ENCODE data around the gene C17orf107. TPM values are rescaled to one million over a fixed set of nuclear protein-coding genes. Genes with fewer than 3 reads are reported as not detected.

Gene C17orf107
- polyA plus RNA-seq, 1 of the 3 experiments (the other 2 are of a cell fraction), result 0.44 TPM

DNA sequence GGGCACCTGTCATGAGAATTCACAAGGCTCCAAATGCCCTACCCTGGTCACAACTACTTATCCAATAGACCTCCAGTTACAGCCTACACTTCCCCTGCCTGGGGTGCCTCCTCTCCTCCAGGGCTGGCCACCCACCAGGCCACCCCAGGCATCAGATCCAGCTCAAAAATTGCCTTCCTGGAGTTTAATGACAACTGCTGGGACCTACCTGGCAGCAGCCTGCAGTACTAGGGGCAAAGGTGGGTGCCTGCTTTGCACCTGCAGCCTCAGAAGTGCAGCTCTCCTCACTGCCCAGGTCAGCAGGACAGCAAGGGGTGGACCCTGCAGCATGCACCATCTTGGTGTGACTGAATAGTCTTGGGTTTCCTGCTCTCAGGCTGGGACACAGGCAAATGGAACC is 36.3 kb downstream of the C17orf107 start (continued):
- TF ChIP-seq REST (IDR thresholded peaks at IDR 0.05; ENCODE audit: low read depth, low read length) (no peak), TEAD4 (IDR thresholded peaks at IDR 0.05; ENCODE audit: borderline replicate concordance, insufficient read depth) (no peak), MXI1 (IDR thresholded peaks at IDR 0.05; ENCODE audit: low read depth, low read length) (no peak)

DNA sequence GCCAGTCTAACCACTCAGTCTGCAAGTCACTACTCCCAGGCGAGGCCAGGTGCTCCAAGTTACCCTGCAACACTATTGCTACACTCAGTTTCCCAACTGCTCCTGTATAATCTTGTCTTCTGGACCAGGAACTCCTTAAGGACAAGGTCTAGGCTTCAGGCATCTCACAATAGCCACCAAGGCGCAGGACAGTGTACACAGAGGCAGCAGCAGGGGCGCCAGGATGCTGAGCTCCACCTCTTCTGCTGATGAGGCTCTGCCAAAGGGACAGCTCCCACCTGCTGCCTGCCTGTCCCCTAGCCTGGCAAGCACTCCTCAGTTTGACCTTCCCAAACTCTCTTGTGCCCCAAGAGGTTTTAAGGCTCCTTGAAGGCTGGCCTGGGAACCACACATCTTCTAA is 37.1 kb downstream of the C17orf107 start:
- Histone ChIP-seq H3K9me2 (no peaks in the 10 kb centered on the region), H3K27ac (ENCODE audit: low read depth in 2 of 2, low read length in 1 of 2) (no peak overlapping the region), H3K9ac (no peak overlapping the region), H2AFZ (ENCODE audit: low read depth) (no peak overlapping the region), H3K79me2 (ENCODE audit: insufficient read depth) (peaks cover 27% of the 10 kb centered on the region), H3K27me3 (ENCODE audit: insufficient read depth) (no peaks in the 10 kb centered on the region), H3K9me3 (no peaks in the 10 kb centered on the region), H3K36me3 (replicated peaks in 1 of 2; ENCODE audit: control insufficient read depth in 1 of 2, insufficient read depth in 2 of 2, low read length in 1 of 2) (peaks cover 11 to 16% of the 10 kb centered on the region in 2 experiments), H3K4me3 (ENCODE audit: low read depth in 2 of 2, low read length in 1 of 2) (no peak overlapping the region), H4K20me1 (ENCODE audit: insufficient read depth) (no peaks in the 10 kb centered on the region), H3F3A (replicated peaks; ENCODE audit: insufficient read depth) (peaks cover 12% of the 10 kb centered on the region), H3K4me2 (no peak overlapping the region), H3K4me1 (ENCODE audit: control insufficient read depth in 1 of 2, insufficient read depth in 2 of 2, low read depth in 1 of 2, low read length in 1 of 2) (peaks cover 10 to 28% of the 10 kb centered on the region in 2 experiments; a peak in 2 of 4 replicates)
- 100% methylated on average over 3 of the region's 3 CpGs for WGBS (ENCODE audit: low lambda C conversion rate)
- POLR2A ChIA-PET, result interaction anchor here (0.6 kb wide), 1 partner anchor 58 kb away, joined by 4 read pairs; no protein-coding TSS in a partner anchor
- CTCF ChIA-PET, result interaction anchor here (1.7 to 2.3 kb wide), 2 partner anchors 12 to 27 kb away, joined by 5 to 11 read pairs; no protein-coding TSS in a partner anchor
- TF ChIP-seq FOSL2 (IDR thresholded peaks at IDR 0.05; ENCODE audit: borderline replicate concordance, low read depth) (no peak), RXRA (IDR thresholded peaks at IDR 0.05; ENCODE audit: borderline replicate concordance, low read depth) (no peak), POLR2AphosphoS5 (IDR thresholded peaks at IDR 0.05; ENCODE audit: low read depth, low read length) (no peak), GATA2 (CRISPR knock-in tag; IDR thresholded peaks at IDR 0.05) (no peak), TEAD4 (IDR thresholded peaks at IDR 0.05; ENCODE audit: borderline replicate concordance, insufficient read depth) (no peak), RFX5 (IDR thresholded peaks at IDR 0.05; ENCODE audit: low read length) (no peak), RCOR1 (IDR thresholded peaks at IDR 0.05; ENCODE audit: low read length) (no peak), SMC3 (IDR thresholded peaks at IDR 0.05; ENCODE audit: low read depth, low read length) (no peak), YY1 (IDR thresholded peaks at IDR 0.05; ENCODE audit: low read depth) (no peak), GABPA (IDR thresholded peaks at IDR 0.05; ENCODE audit: low read depth) (no peak), RAD21 (IDR thresholded peaks at IDR 0.05; ENCODE audit: low read length) (no peak), IRF3 (IDR thresholded peaks at IDR 0.05; ENCODE audit: low read depth, low read length) (no peak), CTCF (IDR thresholded peaks at IDR 0.05) (no peak), JUND (IDR thresholded peaks at IDR 0.05) (no peak), PBX3 (IDR thresholded peaks at IDR 0.05) (no peak)
- TF ChIP-seq, protein P1, sequence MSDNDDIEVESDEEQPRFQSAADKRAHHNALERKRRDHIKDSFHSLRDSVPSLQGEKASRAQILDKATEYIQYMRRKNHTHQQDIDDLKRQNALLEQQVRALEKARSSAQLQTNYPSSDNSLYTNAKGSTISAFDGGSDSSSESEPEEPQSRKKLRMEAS (IDR thresholded peaks at IDR 0.05; ENCODE audit: low read depth), result no peak
- no peak for DNase-seq
